GM21723 (cell line): ENCODE results near the gene RDH5.

ENCODE experiments used
- ATAC-seq: cut with Tn5 transposase; IDR thresholded peaks from one replicate; pipeline ENCODE4 v1.9.1; 2021; ENCODE audit warnings: mild to moderate bottlenecking, moderate library complexity; ENCODE audit not compliant: unreplicated experiment

RDH5 gene

GRCh38 chr12:55695349-55695748, 24.8 kb upstream of the RDH5 start:
- no peak for ATAC-seq

- no peak for ATAC-seq
These were observed 24.1 kb upstream of the RDH5 start for GRCh38 chr12:55696141-55696540.

- ATAC-seq = no peak
These were observed 23.3 kb upstream of the RDH5 start for GRCh38 chr12:55696796-55697462.

- ATAC-seq = no peak
These were observed 22.5 kb upstream of the RDH5 start for GRCh38 chr12:55697686-55698085.

- no peak for ATAC-seq
These were observed 21.8 kb upstream of the RDH5 start for GRCh38 chr12:55698241-55698955.

- ATAC-seq = no peak
These were observed 21.2 kb upstream of the RDH5 start for GRCh38 chr12:55698965-55699364.

GRCh38 chr12:55699471-55700055, 20.6 kb upstream of the RDH5 start:
- ATAC-seq = no peak

- ATAC-seq = no peak
These were observed 19.8 kb upstream of the RDH5 start for GRCh38 chr12:55700255-55701018.

GRCh38 chr12:55702861-55703260, 17.3 kb upstream of the RDH5 start:
- no peak for ATAC-seq

- ATAC-seq = no peak
These were observed 16.9 kb upstream of the RDH5 start for GRCh38 chr12:55703288-55703687.

GRCh38 chr12:55703901-55704761, 16.1 kb upstream of the RDH5 start:
- ATAC-seq = no peak

GRCh38 chr12:55704824-55705718, 15.1 kb upstream of the RDH5 start:
- ATAC-seq = no peak

GRCh38 chr12:55705782-55706402, 14.3 kb upstream of the RDH5 start:
- no peak for ATAC-seq

GRCh38 chr12:55706568-55707218, 13.5 kb upstream of the RDH5 start:
- no peak for ATAC-seq

- ATAC-seq = no peak
These were observed 12.9 kb upstream of the RDH5 start for GRCh38 chr12:55707219-55707671.

- ATAC-seq = no peak
These were observed 12.1 kb upstream of the RDH5 start, which contains the start of gene ITGA7 for GRCh38 chr12:55707841-55708694. Gene ITGA7, minus strand, starts transcription at chr12:55707904. Its CDS starts 222 bp downstream, at chr12:55707682.

GRCh38 chr12:55708695-55709233, 11.4 kb upstream of the RDH5 start:
- no peak for ATAC-seq
